H1 (cell line): ENCODE results near the gene DLG1. TPM values are rescaled to one million over a fixed set of nuclear protein-coding genes. Genes with fewer than 3 reads are reported as not detected.

Experiments
- CTCF ChIA-PET: fragments of 300-600 bp; sonication (Branson Sonifier 250); formaldehyde crosslinking; loops from one replicate; lab custom pipeline; 2021; ENCODE audit not compliant: partially characterized antibody; lab: Charles Lee
- POLR2A ChIA-PET: fragments of 300-600 bp; sonication (Branson Sonifier 250); formaldehyde crosslinking; loops from one replicate; lab custom pipeline; 2021; ENCODE audit warnings: inconsistent platforms; ENCODE audit not compliant: partially characterized antibody; lab: Charles Lee
- DNase-seq, 2 experiments: peaks; one replicate each; pipeline versions ENCODE4 v3.0.0 to v3.0.0-alpha.2; 2010 to 2022; ENCODE audit warnings: low spot score in 2 of 2, low read depth in 1 of 2, mixed read lengths in 1 of 2
- FAIRE-seq: peaks from 2 replicates; lab custom pipeline; 2011; peaks lifted over from hg19 to GRCh38; lab: Jason Lieb, UNC
- H2AFZ ChIP-seq: 2 replicates; pipeline ENCODE4 v1.8.1; 2012; ENCODE audit warnings: low read length, inconsistent platforms
- H2AK5ac ChIP-seq: 2 replicates; pipeline ENCODE4 v1.6.1; 2013; ENCODE audit warnings: low read depth, low read length
- H2BK120ac ChIP-seq: replicated peaks from 2 replicates; pipeline ENCODE3; 2013; ENCODE audit warnings: low read depth, low read length, inconsistent platforms
- H2BK12ac ChIP-seq: 2 replicates; pipeline ENCODE4 v1.6.1; 2013; ENCODE audit warnings: low read depth, low read length
- H2BK15ac ChIP-seq: 2 replicates; pipeline ENCODE4 v1.6.1; 2013; ENCODE audit warnings: low read length
- H2BK20ac ChIP-seq: 2 replicates; pipeline ENCODE4 v1.6.1; 2013; ENCODE audit warnings: low read length
- H2BK5ac ChIP-seq: 2 replicates; pipeline ENCODE4 v1.6.1; 2013; ENCODE audit warnings: low read depth, low read length
- H3K14ac ChIP-seq: 2 replicates; pipeline ENCODE4 v1.6.1; 2013; ENCODE audit warnings: inconsistent platforms; ENCODE audit not compliant: insufficient read length
- H3K18ac ChIP-seq: 2 replicates; pipeline ENCODE4 v1.6.1; 2013; ENCODE audit warnings: low read length; ENCODE audit errors: extremely low read depth
- H3K23ac ChIP-seq: 2 replicates; pipeline ENCODE4 v1.6.1; 2013; ENCODE audit warnings: inconsistent platforms; ENCODE audit not compliant: insufficient read length
- H3K23me2 ChIP-seq: 2 replicates; pipeline ENCODE4 v1.6.1; 2013; ENCODE audit warnings: low read depth, low read length
- H3K27ac ChIP-seq: 2 replicates; pipeline ENCODE4 v1.6.1; 2011; ENCODE audit warnings: low read depth, low read length, inconsistent platforms
- H3K27me3 ChIP-seq, 4 experiments: replicated peaks in 1 of 4; 1 replicate in 1 of 4; 2 replicates in 3 of 4; pipeline versions ENCODE4 v1.6.1 to v1.8.1; 2011 to 2013; ENCODE audit warnings: low read length in 3 of 4, mild to moderate bottlenecking in 3 of 4, inconsistent platforms in 2 of 4, mixed read lengths in 2 of 4, moderate library complexity in 1 of 4; ENCODE audit not compliant: control insufficient read depth in 3 of 4, insufficient read depth in 3 of 4; ENCODE audit errors: extremely low read depth in 1 of 4
- H3K36me3 ChIP-seq, 4 experiments: 2 replicates each; pipeline versions ENCODE4 v1.6.1 to v1.8.1; 2011 to 2013; ENCODE audit warnings: mild to moderate bottlenecking in 4 of 4, low read length in 3 of 4, moderate library complexity in 2 of 4, control low read depth in 1 of 4, inconsistent platforms in 1 of 4; ENCODE audit not compliant: insufficient read depth in 4 of 4, control insufficient read depth in 2 of 4
- H3K4ac ChIP-seq: replicated peaks from 2 replicates; pipeline ENCODE3; 2013; ENCODE audit warnings: low read length, low read depth, mixed read lengths, inconsistent platforms; ENCODE audit not compliant: insufficient read length
- H3K4me1 ChIP-seq, 4 experiments: replicated peaks in 1 of 4; 1 replicate in 1 of 4; 2 replicates in 3 of 4; pipeline versions ENCODE4 v1.6.1 to v1.8.1; 2011 to 2013; ENCODE audit warnings: low read length in 3 of 4, inconsistent platforms in 2 of 4, mixed read lengths in 1 of 4; ENCODE audit not compliant: insufficient read depth in 4 of 4, control insufficient read depth in 3 of 4
- H3K4me2 ChIP-seq, 2 experiments: 2 replicates each; pipeline versions ENCODE4 v1.6.1 to v1.8.1; 2011 to 2013; ENCODE audit warnings: low read depth in 2 of 2, low read length in 2 of 2, control low read depth in 1 of 2, inconsistent platforms in 1 of 2, mild to moderate bottlenecking in 1 of 2; ENCODE audit not compliant: insufficient read depth in 1 of 2
- H3K4me3 ChIP-seq, 4 experiments: fragments of 200-600, 300-600 bp in 1 of 4; sonication (generic), shearing (Covaris generic), sonication (Bioruptor Twin) in 1 of 4; 2 replicates each; pipeline versions ENCODE4 v1.5.1 to v1.8.1; 2011 to 2016; ENCODE audit warnings: low read length in 4 of 4, low read depth in 3 of 4, control low read depth in 2 of 4, inconsistent platforms in 2 of 4, mild to moderate bottlenecking in 2 of 4, mixed read lengths in 1 of 4, moderate library complexity in 1 of 4; ENCODE audit not compliant: insufficient read depth in 2 of 4; ENCODE audit errors: extremely low read depth in 1 of 4
- H3K56ac ChIP-seq: replicated peaks from 2 replicates; pipeline ENCODE3; 2013; ENCODE audit warnings: low read depth, mild to moderate bottlenecking, mixed read lengths, low read length, inconsistent platforms; ENCODE audit not compliant: insufficient read length
- H3K79me1 ChIP-seq: 2 replicates; pipeline ENCODE4 v1.6.1; 2013; ENCODE audit warnings: low read depth, low read length, control low read depth
- H3K79me2 ChIP-seq, 2 experiments: 2 replicates each; pipeline versions ENCODE4 v1.6.1 to v1.8.1; 2012 to 2013; ENCODE audit warnings: low read length in 2 of 2, mild to moderate bottlenecking in 2 of 2, inconsistent platforms in 1 of 2; ENCODE audit not compliant: insufficient read depth in 2 of 2, control insufficient read depth in 1 of 2
- H3K9ac ChIP-seq, 4 experiments: replicated peaks in 1 of 4; 1 replicate in 1 of 4; 2 replicates in 3 of 4; pipeline versions ENCODE4 v1.6.1 to v1.8.1; 2011 to 2013; ENCODE audit warnings: low read depth in 3 of 4, low read length in 3 of 4, control low read depth in 2 of 4, mild to moderate bottlenecking in 2 of 4, moderate library complexity in 2 of 4, inconsistent platforms in 1 of 4; ENCODE audit errors: extremely low read depth in 1 of 4
- H3K9me3 ChIP-seq, 2 experiments: 2 replicates each; pipeline versions ENCODE4 v1.6.1 to v1.8.1; 2012 to 2013; ENCODE audit warnings: mild to moderate bottlenecking in 2 of 2, moderate library complexity in 2 of 2, control low read depth in 1 of 2, inconsistent platforms in 1 of 2, low read depth in 1 of 2, low read length in 1 of 2, mixed read lengths in 1 of 2; ENCODE audit not compliant: insufficient read depth in 2 of 2
- H4K20me1 ChIP-seq, 2 experiments: replicated peaks in 1 of 2; 2 replicates each; pipeline versions ENCODE3 to v1.8.1; 2011 to 2013; ENCODE audit warnings: inconsistent platforms in 2 of 2, low read length in 2 of 2, mild to moderate bottlenecking in 1 of 2; ENCODE audit not compliant: insufficient read depth in 2 of 2, control insufficient read depth in 1 of 2
- H4K5ac ChIP-seq: 2 replicates; pipeline ENCODE4 v1.6.1; 2013; ENCODE audit warnings: low read length, low read depth, mixed read lengths, inconsistent platforms; ENCODE audit not compliant: insufficient read length
- H4K8ac ChIP-seq: 2 replicates; pipeline ENCODE4 v1.8.0; 2013; ENCODE audit warnings: mild to moderate bottlenecking, moderate library complexity, low read length, inconsistent platforms; ENCODE audit not compliant: insufficient read depth; ENCODE audit errors: extremely low read depth
- H4K91ac ChIP-seq: replicated peaks from 2 replicates; pipeline ENCODE3; 2013; ENCODE audit warnings: low read length, mixed read lengths, inconsistent platforms; ENCODE audit not compliant: insufficient read length
- ATF2 ChIP-seq: IDR thresholded peaks from 2 replicates; pipeline ENCODE4 v1.6.1; 2012; ENCODE audit warnings: low read length, inconsistent platforms
- BCL11A ChIP-seq, 2 experiments: IDR thresholded peaks; one replicate each; pipeline ENCODE4 v1.6.1; 2011; ENCODE audit warnings: low read depth in 2 of 2, low read length in 2 of 2, mild to moderate bottlenecking in 2 of 2
- GTF2F1 ChIP-seq: IDR thresholded peaks from 2 replicates; pipeline ENCODE4 v1.6.1; 2012; ENCODE audit warnings: low read depth, low read length, improper control_type of control experiment, borderline replicate concordance
- JUND ChIP-seq: IDR thresholded peaks from 2 replicates; pipeline ENCODE4 v1.6.1; 2011; ENCODE audit warnings: mild to moderate bottlenecking, improper control_type of control experiment, low read length
- MAFK ChIP-seq: IDR thresholded peaks from 2 replicates; pipeline ENCODE4 v1.6.1; 2012; ENCODE audit warnings: low read depth, mild to moderate bottlenecking, improper control_type of control experiment, low read length
- MAX ChIP-seq: IDR thresholded peaks from 2 replicates; pipeline ENCODE4 v1.6.1; 2012; ENCODE audit warnings: inconsistent platforms
- NANOG ChIP-seq: IDR thresholded peaks from 2 replicates; pipeline ENCODE4 v1.6.1; 2011; ENCODE audit warnings: low read length, low read depth, mild to moderate bottlenecking, inconsistent platforms; ENCODE audit not compliant: insufficient read depth, poor library complexity, severe bottlenecking
- RBBP5 ChIP-seq: IDR thresholded peaks from 2 replicates; pipeline ENCODE4 v1.7.1; 2012; ENCODE audit warnings: low read depth, mild to moderate bottlenecking, inconsistent platforms, low read length, moderate library complexity, borderline replicate concordance
- RXRA ChIP-seq: IDR thresholded peaks from 2 replicates; pipeline ENCODE4 v1.6.1; 2011; ENCODE audit warnings: low read depth, mild to moderate bottlenecking, low read length, moderate library complexity; ENCODE audit not compliant: insufficient read depth
- SP4 ChIP-seq: IDR thresholded peaks from 2 replicates; pipeline ENCODE4 v1.6.1; 2012; ENCODE audit warnings: low read length, inconsistent platforms
- TEAD4 ChIP-seq: IDR thresholded peaks from 2 replicates; pipeline ENCODE4 v1.6.1; 2012; ENCODE audit warnings: low read depth, low read length, inconsistent platforms, mixed read lengths
- ZNF274 ChIP-seq: IDR thresholded peaks from 2 replicates; pipeline ENCODE4 v1.7.0; 2012; ENCODE audit warnings: low read length, borderline replicate concordance; ENCODE audit errors: extremely low read depth
- WGBS, 2 experiments: shearing (Covaris generic) in 1 of 2; methylation state at CpG; one replicate each; pipeline versions ENCODE4 v1.1.6 to v1.1.7; 2013 to 2015; ENCODE audit warnings: low lambda C conversion rate in 2 of 2, mixed read lengths in 2 of 2, inconsistent platforms in 1 of 2, low coverage in 1 of 2, missing lambda C conversion rate in 1 of 2; ENCODE audit not compliant: insufficient replicate concordance in 2 of 2, insufficient coverage in 1 of 2, insufficient read length in 1 of 2; ENCODE audit errors: extremely low coverage in 1 of 2, missing lambda C conversion rate in 1 of 2; 5-methylcytosine and 5-hydroxymethylcytosine counted together
- polyA plus RNA-seq, 7 experiments: library from polyadenylated mRNA; depleted of rRNA in 3 of 7; stranded (reverse) in 5 of 7; unstranded in 2 of 7; fragments of >200 nt in 5 of 7; fragments of 200-250 nt in 2 of 7; gene quantifications; 1 replicate in 5 of 7; 2 replicates in 1 of 7; 4 replicates in 1 of 7; pipeline versions ENCODE4 v1.2.1 to v1.2.3, GENCODE V29; 2011 to 2013; ENCODE audit warnings: missing spikeins in 2 of 7, mixed read lengths in 2 of 7
- total RNA-seq: library from RNA; stranded (reverse); fragmentation: NEBNext Ultra II Directional; extraction: Animal tissue kit (Norgen Biotek cat#: 25700); gene quantifications from 2 replicates; pipeline ENCODE4 v1.2.1, GENCODE V29; 2021

Gene DLG1
- total and polyA plus RNA-seq, 2 of the 8 experiments (the other 6 are each of a cell fraction or from before 2014, with no cell fraction given): 13.4 to 78.8 TPM

GRCh38 chr3:197269024-197269423, 29.4 kb downstream of the DLG1 start:
- no peak overlapping the region for H3K23ac ChIP-seq
- H3K14ac ChIP-seq: no peak overlapping the region
- H2BK12ac ChIP-seq: no peak overlapping the region
- H4K91ac ChIP-seq: no peak overlapping the region
- H3K18ac ChIP-seq: no peak overlapping the region
- H3K79me1 ChIP-seq: peaks cover 6% of the 10 kb centered on the region; the same call in 1 of the 2 replicates
- peaks cover 6 to 11% of the 10 kb centered on the region in 2 experiments for H4K20me1 ChIP-seq
- H3K4me2 ChIP-seq: no peak overlapping the region
- DNase-seq (no peak), FAIRE-seq (no peak)
- CTCF ChIA-PET: interaction anchor here (0.7 to 2.0 kb wide), 2 partner anchors 13 to 247 kb away, joined by 3 to 11 read pairs; no protein-coding TSS in a partner anchor
- no peak overlapping the region for H3K56ac ChIP-seq
- H3K4me1 ChIP-seq: peaks cover 0 to 3% (median 0%) of the 10 kb centered on the region in 4 experiments; a peak in 1 of 7 replicates
- no peaks in the 10 kb centered on the region for H3K27me3 ChIP-seq
- H3K9me3 ChIP-seq: no peaks in the 10 kb centered on the region
- no peak overlapping the region for H3K27ac ChIP-seq
- H4K8ac ChIP-seq: no peak overlapping the region
- H2BK15ac ChIP-seq: no peak overlapping the region
- H4K5ac ChIP-seq: no peak overlapping the region
- no peak overlapping the region for H2AFZ ChIP-seq
- POLR2A ChIA-PET: interaction anchor here (0.5 to 1.3 kb wide), 2 partner anchors 13 to 34 kb away, joined by 3 to 6 read pairs; no protein-coding TSS in a partner anchor
- 90% methylated on average over 3 of the region's 3 CpGs; no CpG with 5 or more reads in 1 of the 2 experiments for WGBS, 2 experiments
- no peak overlapping the region for H3K9ac ChIP-seq
- no peak overlapping the region for H3K4me3 ChIP-seq
- H2AK5ac ChIP-seq: no peak overlapping the region
- H3K23me2 ChIP-seq: no peaks in the 10 kb centered on the region
- peaks cover 3 to 97% of the 10 kb centered on the region in 2 experiments; a peak in 3 of 4 replicates for H3K79me2 ChIP-seq
- no peak overlapping the region for H2BK5ac ChIP-seq
- H2BK20ac ChIP-seq: no peak overlapping the region
- no peaks in the 10 kb centered on the region for H3K36me3 ChIP-seq
- no peak overlapping the region for H2BK120ac ChIP-seq
- H3K4ac ChIP-seq: no peak overlapping the region
- TF ChIP-seq MAFK (no peak), JUND (no peak), BCL11A (IDR thresholded peaks at IDR 0.05; ENCODE audit: low read depth in 2 of 2, low read length in 2 of 2) (no peak), TEAD4 (no peak), GTF2F1 (no peak), ZNF274 (no peak), MAX (no peak), RXRA (no peak), NANOG (no peak), SP4 (no peak), RBBP5 (no peak), ATF2 (no peak)
